IMR-90 (cell line): ENCODE measurements around the gene RAC2.

Experiments
- BHLHE40 ChIP-seq: fragments of 150-350 bp; IDR thresholded peaks from 2 replicates; pipeline ENCODE4 v1.6.1; 2016; ENCODE audit warnings: mild to moderate bottlenecking, low read depth, low read length
- CHD1 ChIP-seq: IDR thresholded peaks from 2 replicates; pipeline ENCODE4 v1.6.1; 2012; ENCODE audit warnings: low read depth, low read length, improper control_type of control experiment
- CTCF ChIP-seq: conservative IDR thresholded peaks from 2 replicates; pipeline ENCODE4 v1.5.1; 2012; ENCODE audit warnings: mild to moderate bottlenecking, low read depth, low read length, improper control_type of control experiment
- ELK1 ChIP-seq: fragments of 150-350 bp; IDR thresholded peaks from 2 replicates; pipeline ENCODE4 v1.6.1; 2016; ENCODE audit warnings: low read depth, mild to moderate bottlenecking, low read length, moderate library complexity, borderline replicate concordance
- MAFK ChIP-seq: IDR thresholded peaks from 2 replicates; pipeline ENCODE4 v1.6.1; 2012; ENCODE audit warnings: low read depth, low read length, improper control_type of control experiment
- MAZ ChIP-seq: IDR thresholded peaks from 2 replicates; pipeline ENCODE4 v1.6.1; 2012; ENCODE audit warnings: low read depth, mild to moderate bottlenecking, low read length, improper control_type of control experiment, moderate library complexity, borderline replicate concordance
- MXI1 ChIP-seq: IDR thresholded peaks from 2 replicates; pipeline ENCODE4 v1.6.1; 2012; ENCODE audit warnings: low read depth, mild to moderate bottlenecking, low read length, moderate library complexity, borderline replicate concordance
- NFE2L2 ChIP-seq: fragments of 150-350 bp; IDR thresholded peaks from 2 replicates; pipeline ENCODE4 v1.6.1; 2016; ENCODE audit warnings: low read depth, mild to moderate bottlenecking, low read length
- POLR2A ChIP-seq: IDR thresholded peaks from 2 replicates; pipeline ENCODE4 v1.6.1; 2012; ENCODE audit warnings: mild to moderate bottlenecking, low read depth, low read length
- RAD21 ChIP-seq: IDR thresholded peaks from 2 replicates; pipeline ENCODE4 v1.6.1; 2012; ENCODE audit warnings: low read length, improper control_type of control experiment
- RFX5 ChIP-seq: IDR thresholded peaks from 2 replicates; pipeline ENCODE4 v1.8.0; 2012; ENCODE audit warnings: low read depth, mild to moderate bottlenecking, low read length, moderate library complexity
- SMC3 ChIP-seq: fragments of 150-350 bp; IDR thresholded peaks from 2 replicates; pipeline ENCODE4 v1.6.1; 2016; ENCODE audit warnings: low read depth, mild to moderate bottlenecking, antibody characterized with exemption, low read length, moderate library complexity
- USF2 ChIP-seq: fragments of 150-350 bp; IDR thresholded peaks from 2 replicates; pipeline ENCODE4 v1.6.1; 2017; ENCODE audit warnings: mild to moderate bottlenecking, antibody characterized with exemption, low read length, low read depth

- no peak for TF ChIP-seq CTCF
- TF ChIP-seq BHLHE40, result no peak
- TF ChIP-seq RAD21, result no peak
- no peak for TF ChIP-seq SMC3
- no peak for TF ChIP-seq RFX5
- TF ChIP-seq MAFK, result no peak
- no peak for TF ChIP-seq ELK1
- TF ChIP-seq CHD1, result no peak
- TF ChIP-seq POLR2A, result no peak
- no peak for TF ChIP-seq MAZ
- TF ChIP-seq MXI1, result no peak
- TF ChIP-seq USF2, result no peak
- TF ChIP-seq NFE2L2, result no peak
These were observed 18.0 kb downstream of the RAC2 start for GRCh38 chr22:37226087-37226486.
